Osteoblast (primary cell): ENCODE results near the gene TAGAP. TPM values are rescaled to one million over a fixed set of nuclear protein-coding genes. Genes with fewer than 3 reads are reported as not detected.

Source experiments
- DNase-seq: peaks from one replicate; pipeline ENCODE4 v3.0.0; 2011; ENCODE audit warnings: low spot score, mixed read lengths; ENCODE audit not compliant: insufficient read length; ENCODE audit errors: missing footprints
- H2AFZ ChIP-seq: 2 replicates; pipeline ENCODE4 v1.6.0; 2011; ENCODE audit warnings: mild to moderate bottlenecking, low read length
- H3K27ac ChIP-seq: 2 replicates; pipeline ENCODE4 v1.5.1; 2011; ENCODE audit warnings: mild to moderate bottlenecking, low read depth, low read length, moderate library complexity
- H3K27me3 ChIP-seq: 2 replicates; pipeline ENCODE4 v1.6.0; 2012; ENCODE audit warnings: mild to moderate bottlenecking, control low read depth, inconsistent platforms, low read length, moderate library complexity; ENCODE audit not compliant: insufficient read depth
- H3K36me3 ChIP-seq: 2 replicates; pipeline ENCODE4 v1.5.1; 2011; ENCODE audit warnings: mild to moderate bottlenecking, low read length, control low read depth, moderate library complexity; ENCODE audit not compliant: insufficient read depth
- H3K4me1 ChIP-seq: 2 replicates; pipeline ENCODE4 v1.5.1; 2011; ENCODE audit warnings: mild to moderate bottlenecking, low read length, control low read depth, moderate library complexity; ENCODE audit not compliant: insufficient read depth
- H3K4me2 ChIP-seq: 2 replicates; pipeline ENCODE4 v1.6.0; 2011; ENCODE audit warnings: mild to moderate bottlenecking, low read length; ENCODE audit not compliant: insufficient read depth
- H3K4me3 ChIP-seq: fragments of 200-600 bp; sonication (generic); 3 replicates; pipeline ENCODE4 v1.5.1; 2012; ENCODE audit warnings: mild to moderate bottlenecking, low read length, inconsistent platforms; ENCODE audit not compliant: insufficient read depth
- H3K79me2 ChIP-seq: 2 replicates; pipeline ENCODE4 v1.6.0; 2012; ENCODE audit warnings: mild to moderate bottlenecking, low read length, control low read depth, inconsistent platforms; ENCODE audit not compliant: insufficient read depth
- H3K9me3 ChIP-seq: 2 replicates; pipeline ENCODE4 v1.5.1; 2011; ENCODE audit warnings: low read depth, low read length, control low read depth
- H4K20me1 ChIP-seq: 2 replicates; pipeline ENCODE4 v1.6.0; 2012; ENCODE audit warnings: mild to moderate bottlenecking, low read length, control low read depth; ENCODE audit not compliant: insufficient read depth
- CTCF ChIP-seq: IDR thresholded peaks from 2 replicates; pipeline ENCODE4 v1.5.1; 2011; ENCODE audit warnings: mild to moderate bottlenecking, low read depth, low read length, moderate library complexity; ENCODE audit errors: extremely low read depth
- total RNA-seq: library from RNA; depleted of rRNA; stranded (reverse); fragments of >200 nt; gene quantifications from 2 replicates; pipeline ENCODE4 v1.2.3, GENCODE V29; 2012

The TAGAP gene
- total RNA-seq, 1 donor, result not detected

- TF ChIP-seq CTCF, result no peak
- no peaks in the 10 kb centered on the region for H3K9me3 ChIP-seq
- H3K4me3 ChIP-seq, result no peak overlapping the region
- no peak overlapping the region for H3K4me2 ChIP-seq
- H2AFZ ChIP-seq, result no peak overlapping the region
- H3K79me2 ChIP-seq, result no peaks in the 10 kb centered on the region
- no peak overlapping the region for H3K27ac ChIP-seq
- H3K4me1 ChIP-seq, result peaks cover 6% of the 10 kb centered on the region
- no peaks in the 10 kb centered on the region for H4K20me1 ChIP-seq
- H3K36me3 ChIP-seq, result no peaks in the 10 kb centered on the region
- H3K27me3 ChIP-seq, result peaks cover 7% of the 10 kb centered on the region
- DNase-seq, result peak; percentile 45
Measured at GRCh38 chr6:159036673-159037072, 8.1 kb downstream of the TAGAP start.

- peaks cover 6% of the 10 kb centered on the region for H3K4me1 ChIP-seq
- H3K79me2 ChIP-seq, result no peaks in the 10 kb centered on the region
- no peaks in the 10 kb centered on the region for H3K36me3 ChIP-seq
- no peak overlapping the region for H3K4me2 ChIP-seq
- no peaks in the 10 kb centered on the region for H3K9me3 ChIP-seq
- H2AFZ ChIP-seq, result no peak overlapping the region
- H3K4me3 ChIP-seq, result no peak overlapping the region
- no peak for DNase-seq
- no peak for TF ChIP-seq CTCF
- no peaks in the 10 kb centered on the region for H4K20me1 ChIP-seq
- no peaks in the 10 kb centered on the region for H3K27me3 ChIP-seq
- H3K27ac ChIP-seq, result no peak overlapping the region
Measured at GRCh38 chr6:159035891-159036290, 8.9 kb downstream of the TAGAP start.

GRCh38 chr6:159033160-159034049, 11.4 kb downstream of the TAGAP start:
- H4K20me1 ChIP-seq, result no peaks in the 10 kb centered on the region
- no peaks in the 10 kb centered on the region for H3K4me1 ChIP-seq
- no peak overlapping the region for H3K27ac ChIP-seq
- no peak overlapping the region for H2AFZ ChIP-seq
- no peak for TF ChIP-seq CTCF
- H3K36me3 ChIP-seq, result no peaks in the 10 kb centered on the region
- H3K4me2 ChIP-seq, result no peak overlapping the region
- H3K9me3 ChIP-seq, result no peaks in the 10 kb centered on the region
- no peak for DNase-seq
- H3K27me3 ChIP-seq, result no peaks in the 10 kb centered on the region
- no peaks in the 10 kb centered on the region for H3K79me2 ChIP-seq
- H3K4me3 ChIP-seq, result no peak overlapping the region

GRCh38 chr6:159031846-159032245, 12.9 kb downstream of the TAGAP start:
- H3K79me2 ChIP-seq, result no peaks in the 10 kb centered on the region
- no peak overlapping the region for H3K4me2 ChIP-seq
- H3K36me3 ChIP-seq, result no peaks in the 10 kb centered on the region
- no peaks in the 10 kb centered on the region for H3K4me1 ChIP-seq
- no peak overlapping the region for H2AFZ ChIP-seq
- H3K27ac ChIP-seq, result no peak overlapping the region
- H4K20me1 ChIP-seq, result no peaks in the 10 kb centered on the region
- no peak overlapping the region for H3K4me3 ChIP-seq
- no peaks in the 10 kb centered on the region for H3K27me3 ChIP-seq
- no peak for DNase-seq
- H3K9me3 ChIP-seq, result no peaks in the 10 kb centered on the region
- TF ChIP-seq CTCF, result no peak
